ENCODE measurements around the gene IFT43. TPM values are rescaled to one million over a fixed set of nuclear protein-coding genes. Genes with fewer than 3 reads are reported as not detected.
A peak's percentile ranks its signal among the peaks of the same experiment; 100 is the strongest.

Gene IFT43
- total RNA-seq, 1 experiment from 2014 or later, result 17.5 TPM

- no peak for TF ChIP-seq AFF4 (CRISPR knock-in tag; IDR thresholded peaks at IDR 0.05; ENCODE audit: borderline replicate concordance)
- TF ChIP-seq OVOL2 (CRISPR knock-in tag; IDR thresholded peaks at IDR 0.05; ENCODE audit: borderline replicate concordance), result no peak
- TF ChIP-seq NR2C2 (CRISPR knock-in tag; IDR thresholded peaks at IDR 0.05), result no peak
- TF ChIP-seq SMAD4 (CRISPR knock-in tag; IDR thresholded peaks at IDR 0.05), result peak; percentile 58; the same call in 1 of the 2 replicates
- TF ChIP-seq GABPB1 (CRISPR knock-in tag; IDR thresholded peaks at IDR 0.05), result no peak
- TF ChIP-seq ZSCAN18 (CRISPR knock-in tag; IDR thresholded peaks at IDR 0.05), result no peak
- TF ChIP-seq ZNF138 (CRISPR knock-in tag; conservative IDR thresholded peaks at IDR 0.05), result no peak
- TF ChIP-seq HMGXB4 (CRISPR knock-in tag; IDR thresholded peaks at IDR 0.05), result no peak
- TF ChIP-seq ATF2 (CRISPR knock-in tag; IDR thresholded peaks at IDR 0.05; ENCODE audit: borderline replicate concordance, low read depth), result no peak
Measured at GRCh38 chr14:76133103-76133502, 147.5 kb downstream of the IFT43 start (continued).

Other genes starting within 250 kb of the IFT43 start
- gene TGFB3, start 3.8 kb upstream of the IFT43 start, total RNA-seq (2021), result 1.1 to 1.7 TPM (median 1.2 TPM) in 3 replicates
- gene GPATCH2L, start 166.2 kb downstream of the IFT43 start, total RNA-seq (2021), result 67.2 to 70.6 TPM (median 67.8 TPM) in 3 replicates